VCaP (cell line): ENCODE data around the gene OAS3.

Source experiments
- H3K27ac ChIP-seq: fragments of 450-650 bp; 2 replicates; pipeline ENCODE4 v1.5.1; 2017
- CTCF ChIP-seq: fragments of 450-650 bp; conservative IDR thresholded peaks from 2 replicates; pipeline ENCODE4 v1.5.1; 2017; ENCODE audit warnings: mild to moderate bottlenecking, moderate library complexity

OAS3 gene

GRCh38 chr12:112962561-112962960, 24.3 kb downstream of the OAS3 start:
- TF ChIP-seq CTCF = no peak
- no peak overlapping the region for H3K27ac ChIP-seq

- no peak overlapping the region for H3K27ac ChIP-seq
- no peak for TF ChIP-seq CTCF
These were observed 25.1 kb downstream of the OAS3 start for GRCh38 chr12:112963227-112963861.

- no peak for TF ChIP-seq CTCF
- no peak overlapping the region for H3K27ac ChIP-seq
These were observed 25.9 kb downstream of the OAS3 start for GRCh38 chr12:112964067-112964670.

GRCh38 chr12:112964915-112965314, 26.6 kb downstream of the OAS3 start:
- no peak for TF ChIP-seq CTCF
- no peak overlapping the region for H3K27ac ChIP-seq

GRCh38 chr12:112965643-112966042, 27.4 kb downstream of the OAS3 start:
- H3K27ac ChIP-seq = no peak overlapping the region
- no peak for TF ChIP-seq CTCF

- no peak for TF ChIP-seq CTCF
- no peak overlapping the region for H3K27ac ChIP-seq
These were observed 29.0 kb downstream of the OAS3 start for GRCh38 chr12:112967306-112967705.

- no peak overlapping the region for H3K27ac ChIP-seq
- TF ChIP-seq CTCF = no peak
These were observed 29.6 kb downstream of the OAS3 start for GRCh38 chr12:112967858-112968257.
